ENCODE data around the gene NDFIP1.

DNA sequence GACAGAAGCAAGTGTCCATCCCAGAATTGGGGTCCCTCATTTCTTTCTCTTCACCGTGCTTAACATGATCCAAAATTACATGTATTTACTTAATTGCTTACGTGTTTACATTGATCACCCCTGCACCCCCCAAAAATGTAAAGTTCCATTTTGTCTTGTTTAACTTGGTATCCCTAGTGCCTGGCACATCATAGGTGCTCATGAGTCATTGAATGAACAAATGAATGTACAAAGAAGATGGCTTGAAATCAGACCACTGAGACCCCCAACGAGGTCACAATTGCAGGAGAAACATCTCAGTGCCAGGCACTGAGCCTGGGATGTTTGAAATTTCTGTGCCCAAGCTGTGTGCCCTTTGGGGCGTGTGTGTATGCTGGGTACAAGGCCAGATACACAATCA, 45.2 kb upstream of the NDFIP1 start:
- no peak for TF ChIP-seq EZH2 (IDR thresholded peaks at IDR 0.05; ENCODE audit: insufficient read depth, poor library complexity, severe bottlenecking)
- TF ChIP-seq EZH2phosphoT487 (IDR thresholded peaks at IDR 0.05; ENCODE audit: insufficient read depth, low read depth): no peak
